ENCODE measurements around the gene COL11A1. TPM values are rescaled to one million over a fixed set of nuclear protein-coding genes. Genes with fewer than 3 reads are reported as not detected.

Gene COL11A1
- total RNA-seq, 4 donors from 2014 or later, result not detected

- no peaks in the 10 kb centered on the region for H3K27me3 ChIP-seq
- intact Hi-C loops (cut with DNase I), result no loop called here
- 60 to 73% methylated on average over 5 of the region's 5 CpGs for WGBS, 2 donors
- no peaks in the 10 kb centered on the region for H3K4me1 ChIP-seq
- H3K9me3 ChIP-seq, result no peaks in the 10 kb centered on the region
- no peak overlapping the region for H3K4me3 ChIP-seq
- no peak for TF ChIP-seq POLR2A (IDR thresholded peaks at IDR 0.05)
- TF ChIP-seq, protein P1, sequence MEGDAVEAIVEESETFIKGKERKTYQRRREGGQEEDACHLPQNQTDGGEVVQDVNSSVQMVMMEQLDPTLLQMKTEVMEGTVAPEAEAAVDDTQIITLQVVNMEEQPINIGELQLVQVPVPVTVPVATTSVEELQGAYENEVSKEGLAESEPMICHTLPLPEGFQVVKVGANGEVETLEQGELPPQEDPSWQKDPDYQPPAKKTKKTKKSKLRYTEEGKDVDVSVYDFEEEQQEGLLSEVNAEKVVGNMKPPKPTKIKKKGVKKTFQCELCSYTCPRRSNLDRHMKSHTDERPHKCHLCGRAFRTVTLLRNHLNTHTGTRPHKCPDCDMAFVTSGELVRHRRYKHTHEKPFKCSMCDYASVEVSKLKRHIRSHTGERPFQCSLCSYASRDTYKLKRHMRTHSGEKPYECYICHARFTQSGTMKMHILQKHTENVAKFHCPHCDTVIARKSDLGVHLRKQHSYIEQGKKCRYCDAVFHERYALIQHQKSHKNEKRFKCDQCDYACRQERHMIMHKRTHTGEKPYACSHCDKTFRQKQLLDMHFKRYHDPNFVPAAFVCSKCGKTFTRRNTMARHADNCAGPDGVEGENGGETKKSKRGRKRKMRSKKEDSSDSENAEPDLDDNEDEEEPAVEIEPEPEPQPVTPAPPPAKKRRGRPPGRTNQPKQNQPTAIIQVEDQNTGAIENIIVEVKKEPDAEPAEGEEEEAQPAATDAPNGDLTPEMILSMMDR (IDR thresholded peaks at IDR 0.05), result no peak
- no peak for DNase-seq
- no peaks in the 10 kb centered on the region for H3K36me3 ChIP-seq
- no peak overlapping the region for H3K27ac ChIP-seq
These were observed 212.0 kb downstream of the COL11A1 start for GRCh38 chr1:102896286-102896685.

DNA sequence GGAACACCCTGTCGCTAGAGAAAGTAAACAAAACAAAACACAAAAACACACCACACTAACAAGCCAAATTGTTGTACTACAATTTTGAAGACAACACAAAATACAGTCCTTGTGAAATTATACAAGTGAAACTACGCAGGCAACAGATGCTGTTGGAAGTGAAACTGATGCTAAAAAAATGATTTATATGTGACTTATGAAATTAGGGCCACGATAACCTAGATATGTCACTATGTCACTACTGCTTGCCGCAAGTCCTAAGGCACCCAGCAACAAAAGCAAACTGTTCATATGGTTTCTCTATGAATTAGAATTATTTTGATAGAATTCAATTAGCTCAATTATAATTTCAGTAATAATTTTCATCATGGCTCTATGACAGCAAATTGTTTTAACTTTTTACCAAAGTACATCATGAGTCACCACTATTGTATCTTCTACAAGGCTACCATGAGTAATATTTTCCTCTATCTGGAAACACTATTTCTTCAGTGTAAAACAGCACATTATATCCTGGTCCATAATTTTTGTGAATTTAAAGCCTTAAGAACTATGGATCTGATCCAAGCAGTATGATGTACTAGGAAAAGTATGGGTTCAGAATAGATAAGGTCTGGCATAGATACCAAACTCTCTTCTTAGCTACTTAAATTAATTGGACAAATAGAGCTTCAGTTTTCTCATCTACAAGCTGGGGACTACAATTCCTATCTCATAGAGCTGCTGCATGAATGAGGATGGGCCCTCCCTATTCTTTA, 216.3 kb downstream of the COL11A1 start:
- Histone ChIP-seq H3K9me3 (no peaks in the 10 kb centered on the region), H3K27ac (no peak overlapping the region), H3K4me3 (no peak overlapping the region), H3K27me3 (no peaks in the 10 kb centered on the region), H3K36me3 (no peaks in the 10 kb centered on the region), H3K4me1 (no peaks in the 10 kb centered on the region)
- DNase-seq, result no peak
- no peak for TF ChIP-seq POLR2A (IDR thresholded peaks at IDR 0.05)
- TF ChIP-seq, protein P1 (IDR thresholded peaks at IDR 0.05), result no peak
- intact Hi-C loops (cut with DNase I), result no loop called here
- WGBS, 2 donors, result 77 to 88% methylated on average over 4 of the region's 4 CpGs

DNA sequence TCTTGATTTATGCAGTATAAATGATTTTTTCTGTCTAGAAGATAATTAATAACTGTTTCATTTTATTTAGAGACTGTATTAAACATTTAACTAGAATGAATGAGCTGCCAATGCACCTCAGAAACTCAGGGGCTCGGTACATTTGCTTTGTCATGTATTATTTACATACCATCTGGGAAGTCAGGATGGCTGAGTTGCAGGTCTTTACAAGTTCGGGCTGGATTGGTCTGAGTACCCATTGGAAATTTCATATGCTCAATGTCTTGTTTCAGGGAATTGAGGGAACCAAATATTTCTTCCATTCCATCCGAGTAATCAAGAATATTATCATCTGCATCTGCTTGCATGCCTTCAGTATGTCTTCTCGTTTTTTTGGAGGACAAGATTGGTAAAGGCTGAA, 221.7 kb downstream of the COL11A1 start:
- no peak for DNase-seq
- Histone ChIP-seq H3K27ac (no peak overlapping the region), H3K4me1 (no peaks in the 10 kb centered on the region), H3K27me3 (no peaks in the 10 kb centered on the region), H3K9me3 (no peaks in the 10 kb centered on the region), H3K36me3 (no peaks in the 10 kb centered on the region), H3K4me3 (no peak overlapping the region)
- WGBS, 2 donors, result 32 to 38% methylated on average over 4 of the region's 4 CpGs
- intact Hi-C loops (cut with DNase I), result no loop called here
- no peak for TF ChIP-seq POLR2A (IDR thresholded peaks at IDR 0.05)
- TF ChIP-seq, protein P1 (IDR thresholded peaks at IDR 0.05), result no peak

DNA sequence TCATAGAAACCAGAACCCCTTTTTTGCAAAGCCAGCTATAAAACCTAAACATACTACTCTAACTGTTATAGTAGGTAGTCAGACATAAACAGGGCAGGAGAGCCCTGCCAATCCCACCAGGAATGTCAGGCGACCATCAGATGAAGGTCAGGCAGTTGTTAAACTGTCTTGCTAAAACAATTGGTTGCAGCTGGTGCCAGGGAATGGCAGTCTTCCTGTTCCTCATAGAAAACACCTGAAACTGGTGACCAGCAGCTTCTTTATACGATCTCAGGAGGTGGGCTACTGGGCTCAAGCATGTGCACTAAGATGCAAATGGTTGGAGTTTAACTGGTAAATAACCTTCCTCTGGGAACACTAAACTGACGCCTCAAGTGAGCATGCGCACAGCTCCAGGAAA, 224.1 kb downstream of the COL11A1 start:
- no peak for DNase-seq
- Histone ChIP-seq H3K9me3 (no peaks in the 10 kb centered on the region), H3K4me3 (no peak overlapping the region), H3K4me1 (no peaks in the 10 kb centered on the region), H3K27me3 (no peaks in the 10 kb centered on the region), H3K36me3 (no peaks in the 10 kb centered on the region), H3K27ac (no peak overlapping the region)
- intact Hi-C loops (cut with DNase I), result no loop called here
- 47 to 79% methylated on average over 2 to 4 of the region's 4 CpGs for WGBS, 2 donors
- TF ChIP-seq, protein P1 (IDR thresholded peaks at IDR 0.05), result no peak
- no peak for TF ChIP-seq POLR2A (IDR thresholded peaks at IDR 0.05)

GRCh38 chr1:102879439-102879993, 228.8 kb downstream of the COL11A1 start:
- 63 to 75% methylated on average over 6 of the region's 6 CpGs for WGBS, 2 donors
- Histone ChIP-seq H3K4me1 (no peaks in the 10 kb centered on the region), H3K27me3 (no peaks in the 10 kb centered on the region), H3K9me3 (no peaks in the 10 kb centered on the region), H3K4me3 (no peak overlapping the region), H3K27ac (no peak overlapping the region), H3K36me3 (no peaks in the 10 kb centered on the region)
- intact Hi-C loops (cut with DNase I), result no loop called here
- TF ChIP-seq POLR2A (IDR thresholded peaks at IDR 0.05), result no peak
- TF ChIP-seq, protein P1 (IDR thresholded peaks at IDR 0.05), result no peak
- no peak for DNase-seq

Data from esophagus squamous epithelium (tissue), 5 donors.